Prostate gland (tissue), 2 donors: ENCODE results near the gene ZNF226.

Experiments
- POLR2A ChIP-seq: fragments of 450-650 bp; IDR thresholded peaks from one replicate; pipeline ENCODE4 v1.6.1; 2016; ENCODE audit warnings: antibody characterized with exemption, mild to moderate bottlenecking
- POLR2AphosphoS5 ChIP-seq: sonication (generic); formaldehyde crosslinking; IDR thresholded peaks from one replicate; pipeline ENCODE4 v1.6.1; 2017; ENCODE audit warnings: antibody characterized with exemption
- TF ChIP-seq, protein P1 (sequence below), 4 experiments: fragments of 200-600 bp in 2 of 4; fragments of 450-650 bp in 2 of 4; sonication (generic) in 2 of 4; IDR thresholded peaks; 1 replicate in 3 of 4; 2 replicates in 1 of 4; pipeline ENCODE4 v1.5.1; 2016 to 2019; ENCODE audit warnings: antibody characterized with exemption in 4 of 4, mild to moderate bottlenecking in 2 of 4, moderate library complexity in 2 of 4

DNA sequence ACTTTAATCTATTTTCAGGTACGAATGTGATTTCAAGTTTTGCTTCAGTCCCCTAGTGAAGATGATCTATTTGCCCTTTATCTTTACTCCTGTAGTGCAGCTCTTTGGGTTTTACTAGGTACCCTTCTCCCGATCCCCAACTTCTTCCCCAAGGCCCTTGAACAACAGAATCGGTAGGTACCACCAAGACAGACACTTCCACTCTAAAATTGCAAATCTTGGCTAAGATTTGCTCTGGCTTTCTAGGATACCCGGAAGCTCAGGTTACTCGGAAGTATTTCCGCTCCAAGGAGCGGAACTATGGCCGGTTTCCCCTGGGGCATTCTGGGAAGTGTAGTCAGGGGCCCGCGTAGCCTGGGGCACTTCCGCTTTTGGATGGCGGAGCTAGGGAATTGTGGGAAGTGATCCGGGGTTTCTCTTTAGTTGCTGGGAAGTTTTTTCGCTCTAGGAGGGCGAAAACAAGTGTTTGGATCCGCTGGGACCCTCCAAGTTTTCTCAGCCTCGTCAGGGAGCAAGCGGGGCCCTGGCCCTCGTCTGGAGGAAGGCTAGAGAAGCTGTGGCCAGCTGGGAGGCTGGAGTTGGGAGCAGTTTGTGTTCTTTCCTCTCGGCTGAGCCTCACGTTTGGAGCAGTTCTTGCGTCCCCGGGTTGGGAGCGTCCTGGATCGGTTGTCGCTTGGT, 42.4 kb downstream of the ZNF226 start:
- TF ChIP-seq, protein P1, sequence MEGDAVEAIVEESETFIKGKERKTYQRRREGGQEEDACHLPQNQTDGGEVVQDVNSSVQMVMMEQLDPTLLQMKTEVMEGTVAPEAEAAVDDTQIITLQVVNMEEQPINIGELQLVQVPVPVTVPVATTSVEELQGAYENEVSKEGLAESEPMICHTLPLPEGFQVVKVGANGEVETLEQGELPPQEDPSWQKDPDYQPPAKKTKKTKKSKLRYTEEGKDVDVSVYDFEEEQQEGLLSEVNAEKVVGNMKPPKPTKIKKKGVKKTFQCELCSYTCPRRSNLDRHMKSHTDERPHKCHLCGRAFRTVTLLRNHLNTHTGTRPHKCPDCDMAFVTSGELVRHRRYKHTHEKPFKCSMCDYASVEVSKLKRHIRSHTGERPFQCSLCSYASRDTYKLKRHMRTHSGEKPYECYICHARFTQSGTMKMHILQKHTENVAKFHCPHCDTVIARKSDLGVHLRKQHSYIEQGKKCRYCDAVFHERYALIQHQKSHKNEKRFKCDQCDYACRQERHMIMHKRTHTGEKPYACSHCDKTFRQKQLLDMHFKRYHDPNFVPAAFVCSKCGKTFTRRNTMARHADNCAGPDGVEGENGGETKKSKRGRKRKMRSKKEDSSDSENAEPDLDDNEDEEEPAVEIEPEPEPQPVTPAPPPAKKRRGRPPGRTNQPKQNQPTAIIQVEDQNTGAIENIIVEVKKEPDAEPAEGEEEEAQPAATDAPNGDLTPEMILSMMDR (IDR thresholded peaks at IDR 0.05) = no peak
- no peak for TF ChIP-seq POLR2A
- TF ChIP-seq POLR2AphosphoS5 = peak; percentile 95
